OCI-LY3 (cell line): ENCODE measurements around the gene TPRN.

ENCODE experiments used
- EZH2phosphoT487 ChIP-seq: fragments of 200-600 bp; shearing (Covaris generic); IDR thresholded peaks from 2 replicates; pipeline ENCODE4 v1.6.1; 2018; ENCODE audit warnings: antibody characterized with exemption, mixed run types, low read depth
- TF ChIP-seq, protein P1 (sequence below): fragments of 200-600, 300-600 bp; sonication (generic); IDR thresholded peaks from 2 replicates; pipeline ENCODE4 v1.5.1; 2014; ENCODE audit warnings: antibody characterized with exemption, low read length, low read depth

DNA sequence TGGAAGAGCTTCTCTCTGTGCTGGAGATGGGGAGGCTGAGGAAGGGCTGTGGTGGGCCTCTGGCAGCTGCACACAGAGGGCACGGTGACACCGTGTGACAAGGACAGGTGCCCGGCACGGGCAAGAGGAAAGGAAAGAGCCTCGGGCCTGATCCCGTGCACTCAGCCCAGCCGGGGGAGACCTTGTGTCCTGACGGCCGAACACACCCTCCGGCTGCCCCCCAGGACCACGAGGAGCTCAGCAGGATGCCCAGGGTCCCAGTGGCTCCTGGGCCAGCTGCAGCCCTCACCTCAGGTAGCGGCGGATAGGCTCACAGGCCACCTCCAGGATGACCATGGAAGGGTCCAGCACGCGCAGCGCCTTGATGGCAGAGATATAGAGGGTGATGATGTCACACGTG lies 17.7 kb downstream of the TPRN start:
- TF ChIP-seq, protein P1, sequence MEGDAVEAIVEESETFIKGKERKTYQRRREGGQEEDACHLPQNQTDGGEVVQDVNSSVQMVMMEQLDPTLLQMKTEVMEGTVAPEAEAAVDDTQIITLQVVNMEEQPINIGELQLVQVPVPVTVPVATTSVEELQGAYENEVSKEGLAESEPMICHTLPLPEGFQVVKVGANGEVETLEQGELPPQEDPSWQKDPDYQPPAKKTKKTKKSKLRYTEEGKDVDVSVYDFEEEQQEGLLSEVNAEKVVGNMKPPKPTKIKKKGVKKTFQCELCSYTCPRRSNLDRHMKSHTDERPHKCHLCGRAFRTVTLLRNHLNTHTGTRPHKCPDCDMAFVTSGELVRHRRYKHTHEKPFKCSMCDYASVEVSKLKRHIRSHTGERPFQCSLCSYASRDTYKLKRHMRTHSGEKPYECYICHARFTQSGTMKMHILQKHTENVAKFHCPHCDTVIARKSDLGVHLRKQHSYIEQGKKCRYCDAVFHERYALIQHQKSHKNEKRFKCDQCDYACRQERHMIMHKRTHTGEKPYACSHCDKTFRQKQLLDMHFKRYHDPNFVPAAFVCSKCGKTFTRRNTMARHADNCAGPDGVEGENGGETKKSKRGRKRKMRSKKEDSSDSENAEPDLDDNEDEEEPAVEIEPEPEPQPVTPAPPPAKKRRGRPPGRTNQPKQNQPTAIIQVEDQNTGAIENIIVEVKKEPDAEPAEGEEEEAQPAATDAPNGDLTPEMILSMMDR, result no peak
- TF ChIP-seq EZH2phosphoT487, result no peak
